ENCODE measurements around the gene IDH2. TPM values are rescaled to one million over a fixed set of nuclear protein-coding genes. Genes with fewer than 3 reads are reported as not detected.
A peak's percentile ranks its signal among the peaks of the same experiment; 100 is the strongest.

The IDH2 gene
- total RNA-seq, 1 experiment from 2014 or later, result 48.1 TPM

- ChIA-PET POLR2A (no interaction called here), CTCF (no interaction called here), RAD21 (ENCODE audit: low non-redundant PET in 1 of 2, low total read pairs in 2 of 2, uncharacterized antibody in 2 of 2, unreplicated experiment in 2 of 2) (no interaction called here)
- Histone ChIP-seq H3K4me2 (ENCODE audit: low read length) (no peak overlapping the region), H3K4me3 (replicated peaks in 1 of 2; ENCODE audit: low read depth in 1 of 2, low read length in 2 of 2) (no peak overlapping the region), H3K79me2 (ENCODE audit: insufficient read depth, low read length) (no peaks in the 10 kb centered on the region), H3K27ac (ENCODE audit: low read depth, low read length) (no peak overlapping the region), H3K4me1 (ENCODE audit: control insufficient read depth in 1 of 2, insufficient read depth in 2 of 2, low read length in 2 of 2) (0 out of 4 replicates have a peak, but pooled peaks cover 0 to under 1% of the 10 kb centered on the region in 2 experiments), H3K36me3 (ENCODE audit: control insufficient read depth in 1 of 2, insufficient read depth in 2 of 2, low read length in 2 of 2) (no peaks in the 10 kb centered on the region), H3K9me2 (ENCODE audit: insufficient read depth) (no peaks in the 10 kb centered on the region), H3K9me3 (ENCODE audit: control insufficient read depth in 1 of 2, insufficient read depth in 1 of 2, low read depth in 1 of 2, low read length in 2 of 2) (no peaks in the 10 kb centered on the region), H3K27me3 (ENCODE audit: insufficient read depth, low read length) (no peaks in the 10 kb centered on the region), H4K20me1 (ENCODE audit: insufficient read depth) (no peaks in the 10 kb centered on the region), H3K9ac (ENCODE audit: low read length) (no peak overlapping the region), H2AFZ (ENCODE audit: low read depth, low read length, poor library complexity, severe bottlenecking) (no peak overlapping the region)
- ATAC-seq, result peak; percentile 60; the same call in 1 of the 2 replicates
- intact Hi-C loops (cut with micrococcal nuclease), result no loop called here
- TF ChIP-seq CEBPB (IDR thresholded peaks at IDR 0.05; ENCODE audit: low read depth), result no peak
- TF ChIP-seq, protein P1, sequence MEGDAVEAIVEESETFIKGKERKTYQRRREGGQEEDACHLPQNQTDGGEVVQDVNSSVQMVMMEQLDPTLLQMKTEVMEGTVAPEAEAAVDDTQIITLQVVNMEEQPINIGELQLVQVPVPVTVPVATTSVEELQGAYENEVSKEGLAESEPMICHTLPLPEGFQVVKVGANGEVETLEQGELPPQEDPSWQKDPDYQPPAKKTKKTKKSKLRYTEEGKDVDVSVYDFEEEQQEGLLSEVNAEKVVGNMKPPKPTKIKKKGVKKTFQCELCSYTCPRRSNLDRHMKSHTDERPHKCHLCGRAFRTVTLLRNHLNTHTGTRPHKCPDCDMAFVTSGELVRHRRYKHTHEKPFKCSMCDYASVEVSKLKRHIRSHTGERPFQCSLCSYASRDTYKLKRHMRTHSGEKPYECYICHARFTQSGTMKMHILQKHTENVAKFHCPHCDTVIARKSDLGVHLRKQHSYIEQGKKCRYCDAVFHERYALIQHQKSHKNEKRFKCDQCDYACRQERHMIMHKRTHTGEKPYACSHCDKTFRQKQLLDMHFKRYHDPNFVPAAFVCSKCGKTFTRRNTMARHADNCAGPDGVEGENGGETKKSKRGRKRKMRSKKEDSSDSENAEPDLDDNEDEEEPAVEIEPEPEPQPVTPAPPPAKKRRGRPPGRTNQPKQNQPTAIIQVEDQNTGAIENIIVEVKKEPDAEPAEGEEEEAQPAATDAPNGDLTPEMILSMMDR (IDR thresholded peaks at IDR 0.05 in 2 of 3, conservative IDR thresholded peaks at IDR 0.05 in 1 of 3; ENCODE audit: borderline replicate concordance in 1 of 3, insufficient read depth in 1 of 3, low read depth in 2 of 3, low read length in 2 of 3), result no peak
- TF ChIP-seq RAD21 (IDR thresholded peaks at IDR 0.05; ENCODE audit: low read depth), result no peak
- TF ChIP-seq MAX (IDR thresholded peaks at IDR 0.05), result no peak
- TF ChIP-seq ZNF274 (IDR thresholded peaks at IDR 0.05; ENCODE audit: low read depth, low read length), result no peak
- TF ChIP-seq, protein P2, sequence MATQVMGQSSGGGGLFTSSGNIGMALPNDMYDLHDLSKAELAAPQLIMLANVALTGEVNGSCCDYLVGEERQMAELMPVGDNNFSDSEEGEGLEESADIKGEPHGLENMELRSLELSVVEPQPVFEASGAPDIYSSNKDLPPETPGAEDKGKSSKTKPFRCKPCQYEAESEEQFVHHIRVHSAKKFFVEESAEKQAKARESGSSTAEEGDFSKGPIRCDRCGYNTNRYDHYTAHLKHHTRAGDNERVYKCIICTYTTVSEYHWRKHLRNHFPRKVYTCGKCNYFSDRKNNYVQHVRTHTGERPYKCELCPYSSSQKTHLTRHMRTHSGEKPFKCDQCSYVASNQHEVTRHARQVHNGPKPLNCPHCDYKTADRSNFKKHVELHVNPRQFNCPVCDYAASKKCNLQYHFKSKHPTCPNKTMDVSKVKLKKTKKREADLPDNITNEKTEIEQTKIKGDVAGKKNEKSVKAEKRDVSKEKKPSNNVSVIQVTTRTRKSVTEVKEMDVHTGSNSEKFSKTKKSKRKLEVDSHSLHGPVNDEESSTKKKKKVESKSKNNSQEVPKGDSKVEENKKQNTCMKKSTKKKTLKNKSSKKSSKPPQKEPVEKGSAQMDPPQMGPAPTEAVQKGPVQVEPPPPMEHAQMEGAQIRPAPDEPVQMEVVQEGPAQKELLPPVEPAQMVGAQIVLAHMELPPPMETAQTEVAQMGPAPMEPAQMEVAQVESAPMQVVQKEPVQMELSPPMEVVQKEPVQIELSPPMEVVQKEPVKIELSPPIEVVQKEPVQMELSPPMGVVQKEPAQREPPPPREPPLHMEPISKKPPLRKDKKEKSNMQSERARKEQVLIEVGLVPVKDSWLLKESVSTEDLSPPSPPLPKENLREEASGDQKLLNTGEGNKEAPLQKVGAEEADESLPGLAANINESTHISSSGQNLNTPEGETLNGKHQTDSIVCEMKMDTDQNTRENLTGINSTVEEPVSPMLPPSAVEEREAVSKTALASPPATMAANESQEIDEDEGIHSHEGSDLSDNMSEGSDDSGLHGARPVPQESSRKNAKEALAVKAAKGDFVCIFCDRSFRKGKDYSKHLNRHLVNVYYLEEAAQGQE (IDR thresholded peaks at IDR 0.05; ENCODE audit: low read depth), result no peak
- TF ChIP-seq SIN3A (IDR thresholded peaks at IDR 0.05; ENCODE audit: low read depth), result no peak
- no peak for TF ChIP-seq EGR1 (IDR thresholded peaks at IDR 0.05; ENCODE audit: low read depth)
- no peak for TF ChIP-seq ZBTB33 (IDR thresholded peaks at IDR 0.05; ENCODE audit: extremely low read depth, insufficient replicate concordance, low read length)
- TF ChIP-seq JUND (IDR thresholded peaks at IDR 0.05), result no peak
- TF ChIP-seq POLR2AphosphoS5 (IDR thresholded peaks at IDR 0.05; ENCODE audit: low read depth, low read length), result no peak
- TF ChIP-seq EZH2 (IDR thresholded peaks at IDR 0.05), result no peak
- no peak for TF ChIP-seq ELF1 (IDR thresholded peaks at IDR 0.05; ENCODE audit: borderline replicate concordance, low read depth)
- no peak for TF ChIP-seq CBX3 (IDR thresholded peaks at IDR 0.05; ENCODE audit: low read depth)
- no peak for TF ChIP-seq FOSL1 (IDR thresholded peaks at IDR 0.05; ENCODE audit: low read depth)
- TF ChIP-seq, protein P3, sequence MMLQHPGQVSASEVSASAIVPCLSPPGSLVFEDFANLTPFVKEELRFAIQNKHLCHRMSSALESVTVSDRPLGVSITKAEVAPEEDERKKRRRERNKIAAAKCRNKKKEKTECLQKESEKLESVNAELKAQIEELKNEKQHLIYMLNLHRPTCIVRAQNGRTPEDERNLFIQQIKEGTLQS (IDR thresholded peaks at IDR 0.05), result no peak
- TF ChIP-seq YY1 (IDR thresholded peaks at IDR 0.05; ENCODE audit: extremely low read depth, insufficient replicate concordance, low read depth, low read length), result no peak
- no peak for TF ChIP-seq POLR2A (IDR thresholded peaks at IDR 0.05; ENCODE audit: borderline replicate concordance, extremely low read depth, insufficient read depth, insufficient read length)
- TF ChIP-seq SP1 (IDR thresholded peaks at IDR 0.05; ENCODE audit: low read depth), result no peak
- DNase-seq (ENCODE audit: low read depth, low spot score), result no peak
- BruUV-seq (replicated peaks), result no TSS peak
These were observed 29.6 kb upstream of the IDH2 start for GRCh38 chr15:90131848-90132247.
